ENCODE results near the gene HECTD4.

The HECTD4 gene

GRCh38 chr12:112319395-112319794 lies 62.8 kb downstream of the HECTD4 start:
- Histone ChIP-seq H3K4me1 (ENCODE audit: low read depth, poor library complexity, severe bottlenecking) (peaks cover 43% of the 10 kb centered on the region), H3K4me2 (peak overlapping the region; percentile 60; the same call in 1 of the 2 replicates), H3K79me2 (ENCODE audit: insufficient read depth, low read depth) (peaks cover 35% of the 10 kb centered on the region; the same call in 1 of the 2 replicates), H3K9ac (no peak overlapping the region), H4K20me1 (ENCODE audit: insufficient read depth) (0 out of 2 replicates have a peak, but pooled peaks cover 4% of the 10 kb centered on the region), H3K36me3 (ENCODE audit: insufficient read depth) (no peaks in the 10 kb centered on the region), H3K27ac (peak overlapping the region; percentile 44; the same call in 1 of the 2 replicates), H3K4me3 (IDR thresholded peaks at IDR 0.05; ENCODE audit: insufficient read depth, low read depth, low read length) (no peak overlapping the region), H2AFZ (ENCODE audit: low read depth) (no peak overlapping the region), H3K27me3 (ENCODE audit: insufficient read depth, low read depth) (no peaks in the 10 kb centered on the region)
- no peak for TF ChIP-seq CTCF (conservative IDR thresholded peaks at IDR 0.05; ENCODE audit: low read depth, low read length)

GRCh38 chr12:112317481-112317880 lies 64.8 kb downstream of the HECTD4 start:
- Histone ChIP-seq H3K9ac (no peak overlapping the region), H3K79me2 (ENCODE audit: insufficient read depth, low read depth) (peaks cover 30% of the 10 kb centered on the region; the same call in 1 of the 2 replicates), H3K27me3 (ENCODE audit: insufficient read depth, low read depth) (no peaks in the 10 kb centered on the region), H3K4me1 (ENCODE audit: low read depth, poor library complexity, severe bottlenecking) (peaks cover 43% of the 10 kb centered on the region), H3K27ac (no peak overlapping the region), H3K36me3 (ENCODE audit: insufficient read depth) (no peaks in the 10 kb centered on the region), H3K4me3 (IDR thresholded peaks at IDR 0.05; ENCODE audit: insufficient read depth, low read depth, low read length) (no peak overlapping the region), H2AFZ (ENCODE audit: low read depth) (no peak overlapping the region), H3K4me2 (no peak overlapping the region), H4K20me1 (ENCODE audit: insufficient read depth) (0 out of 2 replicates have a peak, but pooled peaks cover 4% of the 10 kb centered on the region)
- no peak for TF ChIP-seq CTCF (conservative IDR thresholded peaks at IDR 0.05; ENCODE audit: low read depth, low read length)

- Histone ChIP-seq H3K9ac (no peak overlapping the region), H3K36me3 (ENCODE audit: insufficient read depth) (no peaks in the 10 kb centered on the region), H4K20me1 (ENCODE audit: insufficient read depth) (0 out of 2 replicates have a peak, but pooled peaks cover 4% of the 10 kb centered on the region), H3K4me3 (IDR thresholded peaks at IDR 0.05; ENCODE audit: insufficient read depth, low read depth, low read length) (no peak overlapping the region), H2AFZ (ENCODE audit: low read depth) (no peak overlapping the region), H3K79me2 (ENCODE audit: insufficient read depth, low read depth) (peaks cover 13% of the 10 kb centered on the region; the same call in 1 of the 2 replicates), H3K27ac (no peak overlapping the region), H3K27me3 (ENCODE audit: insufficient read depth, low read depth) (no peaks in the 10 kb centered on the region), H3K4me2 (no peak overlapping the region), H3K4me1 (ENCODE audit: low read depth, poor library complexity, severe bottlenecking) (peaks cover 38% of the 10 kb centered on the region)
- no peak for TF ChIP-seq CTCF (conservative IDR thresholded peaks at IDR 0.05; ENCODE audit: low read depth, low read length)
Observed at GRCh38 chr12:112314981-112315380, 67.2 kb downstream of the HECTD4 start.

GRCh38 chr12:112309797-112310196 lies 72.4 kb downstream of the HECTD4 start:
- no peaks in the 10 kb centered on the region for H3K36me3 ChIP-seq (ENCODE audit: insufficient read depth)
- H4K20me1 ChIP-seq (ENCODE audit: insufficient read depth), result no peaks in the 10 kb centered on the region

More at GRCh38 chr12:112309797-112310196, 72.4 kb downstream of the HECTD4 start:
- TF ChIP-seq CTCF (conservative IDR thresholded peaks at IDR 0.05; ENCODE audit: low read depth, low read length), result no peak
- H3K4me3 ChIP-seq (IDR thresholded peaks at IDR 0.05; ENCODE audit: insufficient read depth, low read depth, low read length), result no peak overlapping the region
- no peak overlapping the region for H3K9ac ChIP-seq
- H3K4me1 ChIP-seq (ENCODE audit: low read depth, poor library complexity, severe bottlenecking), result no peaks in the 10 kb centered on the region
- H2AFZ ChIP-seq (ENCODE audit: low read depth), result no peak overlapping the region
- no peak overlapping the region for H3K27ac ChIP-seq
- no peaks in the 10 kb centered on the region for H3K79me2 ChIP-seq (ENCODE audit: insufficient read depth, low read depth)
- no peak overlapping the region for H3K4me2 ChIP-seq
- H3K27me3 ChIP-seq (ENCODE audit: insufficient read depth, low read depth), result no peaks in the 10 kb centered on the region

Data from KMS-11 (cell line).